ENCODE measurements around the gene FERMT1.
A peak's percentile ranks its signal among the peaks of the same experiment; 100 is the strongest.

FERMT1 gene, protein sequence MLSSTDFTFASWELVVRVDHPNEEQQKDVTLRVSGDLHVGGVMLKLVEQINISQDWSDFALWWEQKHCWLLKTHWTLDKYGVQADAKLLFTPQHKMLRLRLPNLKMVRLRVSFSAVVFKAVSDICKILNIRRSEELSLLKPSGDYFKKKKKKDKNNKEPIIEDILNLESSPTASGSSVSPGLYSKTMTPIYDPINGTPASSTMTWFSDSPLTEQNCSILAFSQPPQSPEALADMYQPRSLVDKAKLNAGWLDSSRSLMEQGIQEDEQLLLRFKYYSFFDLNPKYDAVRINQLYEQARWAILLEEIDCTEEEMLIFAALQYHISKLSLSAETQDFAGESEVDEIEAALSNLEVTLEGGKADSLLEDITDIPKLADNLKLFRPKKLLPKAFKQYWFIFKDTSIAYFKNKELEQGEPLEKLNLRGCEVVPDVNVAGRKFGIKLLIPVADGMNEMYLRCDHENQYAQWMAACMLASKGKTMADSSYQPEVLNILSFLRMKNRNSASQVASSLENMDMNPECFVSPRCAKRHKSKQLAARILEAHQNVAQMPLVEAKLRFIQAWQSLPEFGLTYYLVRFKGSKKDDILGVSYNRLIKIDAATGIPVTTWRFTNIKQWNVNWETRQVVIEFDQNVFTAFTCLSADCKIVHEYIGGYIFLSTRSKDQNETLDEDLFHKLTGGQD

DNA sequence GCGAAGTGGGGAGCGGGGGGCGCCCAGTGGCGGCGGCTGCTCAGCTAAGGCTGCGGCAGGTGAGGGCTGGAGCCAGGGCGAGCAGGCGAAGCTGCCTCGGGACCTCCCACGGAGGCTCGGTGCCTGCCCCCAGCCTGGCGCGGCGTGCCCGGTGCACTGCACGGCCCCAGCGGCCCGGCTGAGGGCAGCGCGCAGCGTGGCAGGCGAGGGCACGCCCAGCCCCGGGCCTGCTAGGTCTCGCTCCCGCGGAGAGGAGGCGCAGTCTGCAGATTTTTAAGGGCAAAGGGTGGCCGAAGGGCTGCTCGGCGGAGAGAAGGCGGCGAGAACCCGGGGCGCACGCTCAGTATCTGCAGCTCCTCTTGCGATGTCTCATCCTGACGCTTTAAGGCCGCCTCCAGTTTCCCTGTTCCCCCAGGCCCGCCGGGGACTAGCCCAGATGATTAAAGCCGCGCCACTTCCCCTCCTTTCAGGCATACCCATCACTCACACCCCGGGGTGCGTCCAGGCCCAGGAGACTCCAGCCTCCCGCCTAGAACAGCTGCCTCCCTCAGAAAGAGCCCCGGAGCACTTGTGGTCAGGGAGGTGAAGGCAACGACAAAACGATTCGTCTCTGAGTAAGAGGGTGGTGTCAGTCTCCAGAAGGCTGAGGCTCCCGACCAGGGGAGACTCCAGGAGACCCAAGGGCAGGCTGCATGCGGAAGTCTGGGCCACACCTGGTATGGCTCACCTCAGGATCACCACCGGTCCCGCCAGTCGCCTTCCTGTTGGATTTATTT, at the start of gene FERMT1:
FERMT1 (minus strand) TSS at position 158 of the 776 bp plus-strand sequence. CDS start 3,476 bp downstream, outside the sequence.
- DNase-seq, result peak; percentile 2

DNA sequence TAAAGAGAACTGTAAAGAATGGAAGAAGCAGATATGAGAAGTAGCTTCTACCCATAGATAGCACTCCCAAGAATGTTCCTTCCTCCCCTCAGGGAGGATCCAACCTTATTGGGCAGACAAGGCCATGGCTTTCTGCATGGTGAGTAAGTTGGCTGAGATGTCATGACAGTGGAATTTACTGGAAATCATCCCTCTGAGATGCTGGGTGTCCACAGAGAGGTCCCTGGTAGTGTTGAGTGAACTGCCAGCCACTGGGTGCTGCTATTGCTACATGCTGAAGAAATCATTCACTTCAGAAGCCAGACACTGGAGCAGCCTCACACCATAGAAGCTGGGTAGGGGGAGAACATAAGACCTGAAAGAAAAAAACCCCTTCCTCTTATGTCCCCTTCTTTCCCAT, 46.4 kb upstream of the FERMT1 start:
- no peak for DNase-seq

DNA sequence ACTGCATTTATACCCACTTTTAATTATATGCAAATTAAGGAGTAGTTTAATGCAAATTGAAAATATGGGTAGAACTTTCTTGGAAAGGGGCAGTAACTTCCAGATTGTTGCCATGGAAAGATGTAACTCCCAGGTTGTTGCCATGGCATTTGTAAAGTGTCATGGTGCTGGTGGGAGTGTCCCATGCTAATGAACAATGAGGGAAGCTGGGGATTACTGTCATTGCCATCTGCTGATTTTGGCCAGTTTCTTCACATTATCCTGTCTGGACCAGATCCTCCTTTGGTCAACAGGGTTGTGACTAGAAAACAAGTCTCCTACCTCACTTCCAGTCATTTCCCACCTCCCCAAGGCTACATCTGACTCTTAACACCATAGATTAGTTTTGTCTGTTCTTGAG, 45.4 kb upstream of the FERMT1 start:
- DNase-seq, result no peak

DNA sequence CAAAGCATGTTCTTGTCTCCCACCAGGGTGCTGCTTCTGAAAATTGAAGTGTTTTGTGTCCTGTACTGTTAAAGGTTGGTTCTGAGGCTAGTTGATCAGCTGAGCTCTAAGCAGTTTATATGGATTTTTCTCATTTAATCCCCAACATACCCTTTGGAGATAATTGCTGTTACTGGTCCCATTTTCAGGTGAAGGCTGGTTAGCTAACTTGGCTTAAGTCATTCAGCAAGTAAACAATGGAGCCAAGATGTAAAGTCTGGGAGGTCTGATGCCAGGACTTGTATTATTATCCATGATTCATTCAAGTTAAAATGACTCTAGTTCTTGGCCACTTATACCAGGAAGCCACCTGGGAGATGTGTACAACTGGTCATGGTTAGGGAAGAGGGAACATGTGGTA, 42.5 kb upstream of the FERMT1 start:
- DNase-seq, result no peak

DNA sequence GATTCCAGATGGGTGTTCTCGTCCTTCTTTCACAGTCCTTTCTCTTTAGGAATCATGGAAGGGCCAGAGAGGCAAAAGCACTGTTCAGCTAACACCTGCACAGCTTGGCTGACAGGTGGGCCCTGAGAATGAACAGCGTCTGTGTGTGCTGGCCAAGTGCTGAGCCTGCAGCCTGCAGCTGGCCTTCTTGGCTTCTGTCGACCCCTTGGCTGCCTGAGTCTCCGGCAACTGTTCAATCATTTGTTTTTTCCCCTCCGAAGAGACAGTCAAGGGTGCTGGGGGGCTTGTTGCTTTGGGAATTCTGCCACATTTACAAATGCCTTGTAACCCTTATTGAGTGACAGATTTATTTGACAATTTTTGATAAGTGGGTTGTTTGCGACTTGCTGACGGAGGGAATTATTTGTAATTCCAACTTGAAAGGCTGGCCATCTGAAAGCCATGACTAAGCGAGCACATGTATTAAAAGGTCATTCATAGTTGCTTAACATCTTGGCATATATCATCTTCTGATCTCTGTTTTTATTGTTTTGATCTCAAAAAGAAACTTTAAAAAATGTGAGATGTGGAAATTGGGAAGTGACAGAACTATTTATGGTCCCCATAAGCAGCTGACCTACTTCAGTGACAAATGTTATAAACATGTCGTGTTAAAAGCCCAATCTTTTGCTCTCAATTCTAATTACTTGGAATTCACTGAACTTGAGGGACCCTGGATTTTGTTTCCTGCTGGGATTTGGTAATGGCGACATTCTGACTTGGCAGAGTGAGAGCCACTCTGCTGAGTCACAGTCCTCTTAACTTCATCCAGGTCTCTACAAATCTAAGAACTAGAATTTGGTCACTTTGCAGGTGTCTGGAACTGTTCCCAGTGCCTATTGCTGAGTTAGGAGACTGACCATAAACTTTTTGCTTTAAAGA, 41.9 kb upstream of the FERMT1 start:
- DNase-seq, result no peak

DNA sequence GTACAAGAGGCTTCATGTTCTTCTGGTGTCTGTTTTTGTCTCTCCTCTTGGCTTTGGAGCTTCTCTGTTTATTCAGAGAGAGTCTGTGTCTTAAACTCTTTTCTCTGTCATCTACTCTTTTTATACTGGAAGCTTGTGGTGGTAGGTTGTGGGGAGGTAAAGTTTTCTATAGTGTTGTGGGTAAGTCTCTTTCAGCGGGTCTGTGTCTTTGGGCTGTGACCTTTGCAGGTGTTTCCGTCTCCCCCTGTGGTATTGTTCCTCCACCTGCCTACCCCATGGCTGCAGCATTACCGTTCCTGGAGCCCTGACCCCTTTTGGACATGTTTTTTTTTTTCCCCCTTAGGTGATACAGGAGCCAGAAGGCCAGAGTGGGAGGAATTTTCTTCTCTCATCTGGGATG, 37.9 kb upstream of the FERMT1 start:
- no peak for DNase-seq

DNA sequence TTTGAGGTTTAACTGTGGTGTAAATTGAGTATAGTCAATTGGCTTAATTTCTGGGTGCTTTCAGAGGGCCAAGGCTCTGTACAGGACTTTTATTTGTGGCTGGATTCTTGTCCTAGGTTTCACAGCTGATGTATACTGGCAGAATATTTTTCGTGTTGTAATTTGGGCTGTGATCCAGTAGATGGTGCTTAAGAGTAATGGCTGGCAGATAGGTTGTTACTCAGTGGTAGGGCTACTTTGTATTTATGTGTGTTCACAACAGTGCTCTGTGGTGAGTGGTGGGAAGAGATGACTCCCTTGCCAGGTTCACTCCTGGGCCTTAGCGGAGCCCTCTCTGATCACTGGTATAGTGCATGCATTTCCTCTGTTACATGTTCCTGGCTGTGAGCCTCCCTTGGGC, 34.5 kb upstream of the FERMT1 start:
- DNase-seq, result no peak

DNA sequence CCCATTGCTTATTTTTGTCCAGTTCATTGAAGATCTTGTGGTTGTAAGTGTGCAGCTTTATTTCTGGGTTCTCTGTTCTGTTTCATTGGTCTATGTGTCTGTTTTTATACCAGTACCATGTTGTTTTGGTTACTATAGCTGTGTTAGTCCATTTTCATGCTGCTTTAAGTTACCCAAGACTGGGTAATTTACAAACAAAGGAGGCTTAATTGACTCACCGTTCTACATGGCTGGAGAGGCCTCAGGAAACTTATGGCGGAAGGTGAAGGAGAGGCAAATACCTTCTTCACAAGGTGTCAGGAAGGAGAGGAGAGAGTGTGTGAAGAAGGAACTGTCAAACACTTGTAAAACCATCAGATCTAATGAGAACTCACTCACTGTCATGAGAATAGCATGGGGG, 29.9 kb upstream of the FERMT1 start:
- DNase-seq, result no peak

DNA sequence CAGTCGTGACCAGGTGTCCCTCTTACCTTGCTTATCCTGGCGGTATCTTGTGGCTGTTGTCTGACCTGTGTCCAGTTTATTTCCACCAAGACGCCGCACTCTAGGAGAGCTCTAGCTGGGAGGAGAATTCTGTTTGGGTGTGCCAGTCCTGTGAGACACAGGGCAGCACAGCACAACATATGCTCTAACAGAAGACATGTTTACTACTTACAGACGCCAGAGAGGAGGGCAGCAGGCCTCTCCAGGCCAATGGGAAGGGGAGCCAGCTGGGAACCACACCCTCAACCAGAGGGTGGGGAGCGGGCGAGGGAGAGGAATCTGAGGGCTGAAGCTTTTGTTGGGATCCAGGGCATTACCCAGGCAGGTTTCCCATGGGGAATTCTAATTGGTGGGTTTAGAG, 25.2 kb upstream of the FERMT1 start:
- no peak for DNase-seq

DNA sequence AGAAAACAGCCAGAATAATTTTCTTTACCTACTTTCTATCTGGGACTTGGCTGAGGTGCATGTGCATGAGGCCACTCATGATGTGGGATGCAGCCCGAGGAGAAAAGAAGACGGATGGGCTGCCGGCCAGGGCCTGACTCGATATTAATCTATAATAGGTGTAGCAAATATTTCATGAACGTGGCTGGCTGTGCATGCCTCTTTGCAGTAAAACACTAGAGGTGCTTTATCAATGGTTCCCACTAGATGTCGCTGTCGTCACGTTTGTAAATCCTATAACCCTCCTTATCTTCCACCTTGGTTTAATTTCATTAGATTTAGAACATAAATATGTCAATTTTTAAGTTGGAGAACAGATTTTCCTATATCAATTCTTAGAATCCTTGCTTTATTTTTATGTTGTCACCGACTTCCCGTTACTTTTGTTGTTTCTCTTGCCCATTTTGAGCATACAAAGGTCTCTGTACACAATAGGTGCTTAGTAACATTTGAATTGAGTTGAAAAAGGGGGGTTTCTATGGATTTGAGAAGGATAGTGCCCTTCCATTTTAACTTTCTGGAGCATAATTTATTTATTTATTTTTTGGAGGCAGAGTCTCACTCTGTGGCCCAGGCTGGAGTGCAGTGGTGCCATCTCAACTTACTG, 19.6 kb upstream of the FERMT1 start:
- peak; percentile 14 for DNase-seq

DNA sequence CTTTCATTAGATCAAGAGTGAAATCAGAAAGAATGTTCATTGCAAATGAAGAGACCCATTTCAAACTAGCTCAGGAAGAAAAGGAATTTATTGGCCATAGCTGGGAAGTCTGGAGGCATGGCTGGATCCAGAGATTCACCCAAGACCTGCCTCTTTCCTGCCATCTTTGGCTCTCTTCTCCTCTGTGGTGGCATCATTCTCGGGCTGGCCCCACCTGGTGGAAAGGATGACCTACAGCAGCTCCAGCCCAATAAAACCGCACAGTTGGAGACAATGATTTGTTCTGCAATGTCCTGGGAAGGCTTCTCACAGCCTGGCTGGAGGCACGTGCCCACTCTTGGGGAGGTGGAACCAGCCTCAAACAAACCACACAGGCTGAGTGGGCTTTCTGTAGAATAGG, 18.1 kb upstream of the FERMT1 start:
- no peak for DNase-seq

DNA sequence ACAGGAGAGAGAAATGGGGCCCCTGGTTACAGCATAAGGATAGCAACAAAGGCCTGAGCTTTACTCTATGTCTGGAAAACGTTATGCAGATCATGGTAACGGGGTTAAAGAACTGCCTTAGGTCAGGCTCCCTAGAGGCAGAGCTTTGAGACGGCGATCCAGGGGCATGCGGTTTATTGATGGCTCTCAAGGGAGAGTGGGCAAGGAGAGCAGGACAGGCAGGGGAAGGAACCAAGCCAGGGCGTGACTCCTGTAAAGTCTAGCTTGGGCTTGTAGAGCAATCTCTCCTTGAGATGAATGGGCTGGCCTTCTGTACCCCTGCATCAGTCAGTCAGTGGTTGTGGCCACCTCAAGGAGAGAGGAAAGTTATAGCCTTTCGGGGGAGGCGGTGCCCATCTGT, 12.5 kb upstream of the FERMT1 start:
- no peak for DNase-seq

DNA sequence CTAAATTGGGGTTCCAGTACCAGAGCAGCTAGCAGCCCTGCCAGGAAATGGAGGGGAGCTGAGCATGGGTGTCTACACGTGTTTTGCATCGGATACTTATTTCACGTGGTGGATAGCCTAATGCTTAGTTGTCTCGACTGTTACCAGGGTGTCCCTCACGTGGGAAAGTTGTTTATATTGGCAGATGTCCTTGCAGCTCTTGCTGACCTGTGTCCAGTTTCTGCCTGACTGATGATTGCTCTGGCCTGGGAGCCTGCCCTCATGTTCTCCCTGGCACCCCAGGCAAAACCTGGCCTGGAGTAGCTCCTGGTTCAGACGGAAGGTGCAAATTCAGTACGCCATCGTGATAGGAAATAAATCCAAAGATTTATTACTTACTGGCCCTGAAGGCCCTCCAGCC, 11.8 kb upstream of the FERMT1 start:
- DNase-seq, result no peak

DNA sequence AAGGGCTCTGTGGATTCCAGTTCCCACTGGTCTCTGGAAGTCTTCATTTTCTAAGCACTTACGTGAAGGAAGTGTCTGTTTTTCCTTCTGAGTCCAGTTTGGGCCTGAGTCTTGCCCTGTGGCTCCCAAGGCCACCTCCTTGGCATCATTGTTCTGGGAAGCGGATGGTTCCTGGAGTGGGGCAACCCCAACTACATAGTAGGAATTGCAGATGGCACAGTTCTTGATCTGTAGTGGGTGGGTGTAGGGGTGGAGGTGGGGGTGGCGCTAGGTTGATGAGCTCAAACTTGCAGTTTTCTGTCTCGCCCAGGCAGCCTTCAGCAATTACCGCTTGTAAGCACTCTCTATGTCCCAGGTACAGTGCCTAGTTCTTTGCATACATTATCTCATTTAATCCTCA, 7.2 kb upstream of the FERMT1 start:
- DNase-seq, result no peak

DNA sequence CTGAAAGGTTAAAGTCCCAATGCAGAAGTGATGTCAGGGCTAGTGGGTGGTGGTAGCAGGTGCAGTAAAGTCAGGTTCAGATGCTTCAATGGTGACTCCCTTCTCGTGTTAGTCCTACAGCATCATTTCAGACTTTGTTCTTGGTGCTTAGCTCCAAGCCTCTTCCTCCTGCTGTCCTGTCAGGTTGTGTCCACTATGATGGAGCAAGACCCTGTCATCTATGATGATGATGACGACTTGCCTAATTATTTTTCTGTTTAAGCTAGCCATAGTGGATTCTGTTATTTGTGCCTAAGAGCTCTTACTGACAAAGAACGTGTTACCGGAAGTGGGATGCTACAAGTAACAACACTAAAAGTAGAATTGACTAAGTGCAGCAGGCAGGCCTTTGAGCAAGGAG, 5.0 kb upstream of the FERMT1 start:
- no peak for DNase-seq

DNA sequence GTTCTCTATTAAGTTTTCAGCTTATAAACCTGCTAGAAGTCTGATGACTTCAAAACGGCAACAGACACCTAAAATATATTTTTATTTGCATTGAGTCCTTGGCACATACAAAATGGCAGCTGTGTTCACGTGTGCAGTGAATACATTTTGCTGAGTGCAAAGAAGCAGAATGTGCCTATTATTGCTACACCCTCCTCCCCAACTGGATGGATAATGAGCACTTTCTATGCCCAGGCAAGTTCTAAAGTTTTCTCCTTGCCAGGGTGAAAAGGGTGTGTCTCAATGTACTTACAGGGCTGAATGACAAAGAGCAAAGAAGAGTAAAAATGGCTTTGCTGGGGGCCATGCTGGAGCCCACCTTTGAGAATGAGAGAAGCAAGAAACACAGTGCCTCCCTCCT, 4.0 kb upstream of the FERMT1 start:
- no peak for DNase-seq

DNA sequence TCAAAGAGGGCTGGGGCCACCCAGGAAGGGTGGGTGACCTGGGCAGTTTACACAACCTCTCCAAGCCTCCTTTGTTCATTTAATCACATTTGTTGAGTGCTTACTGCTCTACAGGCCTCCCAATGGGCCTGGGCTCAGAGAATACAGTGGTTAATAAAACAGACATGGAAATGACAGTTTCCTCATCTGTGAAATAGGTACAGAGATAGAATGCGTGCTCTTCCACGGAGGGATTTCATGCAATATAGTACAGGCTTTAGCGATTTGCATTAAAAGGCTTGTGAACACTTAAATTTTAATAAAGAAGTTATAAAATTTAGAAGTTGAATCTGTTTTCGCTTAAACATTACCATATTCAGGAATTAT, 802 bp upstream of the FERMT1 start:
- no peak for DNase-seq

DNA sequence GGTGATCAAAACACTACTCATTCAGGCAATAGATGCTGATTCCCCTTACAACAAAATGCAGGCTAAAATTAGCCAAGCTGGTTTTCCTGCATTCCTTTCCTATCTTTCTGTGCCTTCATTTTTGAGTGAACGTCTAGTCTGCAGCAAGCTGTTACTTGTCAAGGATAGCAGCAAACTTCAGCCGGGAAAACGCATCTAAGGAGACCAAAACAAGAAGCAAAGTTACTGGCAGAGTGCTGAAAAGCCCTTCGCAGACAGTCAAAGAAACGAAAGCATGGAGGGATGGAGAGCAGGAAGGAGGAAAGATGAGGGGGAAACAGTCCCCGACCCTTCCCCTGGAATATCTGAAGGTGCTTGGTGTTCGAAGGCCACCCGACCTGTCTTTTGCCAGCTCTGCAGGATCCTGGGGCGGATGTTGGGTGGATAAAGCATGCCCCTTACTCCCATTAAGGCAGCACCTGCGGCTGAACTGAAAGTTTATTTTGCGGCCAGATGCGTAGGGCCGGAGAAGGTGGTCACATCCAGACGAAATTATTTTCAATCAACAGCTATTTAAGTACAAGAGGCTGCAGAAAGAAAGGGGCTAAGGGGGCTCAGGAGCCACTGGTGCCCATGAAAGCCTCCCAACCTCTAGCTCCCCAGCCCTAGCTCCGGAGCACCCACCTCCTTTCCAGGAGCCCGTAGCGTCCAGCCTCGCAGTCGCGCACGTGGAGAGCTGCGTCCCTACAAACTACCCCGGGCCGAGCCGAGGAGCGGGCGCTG, 538 bp downstream of the FERMT1 start:
- no peak for DNase-seq

DNA sequence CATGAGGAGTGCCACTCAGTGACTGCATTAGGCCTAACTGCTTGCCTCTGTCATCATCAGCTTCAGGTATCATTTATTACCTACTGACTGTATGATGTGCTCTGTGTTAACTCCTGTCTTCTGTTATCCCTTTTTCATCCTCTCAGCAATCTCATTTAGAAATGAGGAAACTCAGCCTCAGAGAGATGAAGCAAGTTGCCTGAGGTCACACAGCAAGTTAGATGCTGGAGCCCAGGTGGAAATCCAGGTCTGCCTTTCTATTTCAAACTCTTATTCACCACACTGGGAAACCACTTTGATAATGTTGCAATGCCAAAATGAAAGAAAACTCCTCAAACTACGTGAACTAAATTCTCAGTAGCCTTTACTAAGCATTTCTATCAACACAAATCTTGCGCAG, 1.3 kb downstream of the FERMT1 start:
- DNase-seq, result no peak

DNA sequence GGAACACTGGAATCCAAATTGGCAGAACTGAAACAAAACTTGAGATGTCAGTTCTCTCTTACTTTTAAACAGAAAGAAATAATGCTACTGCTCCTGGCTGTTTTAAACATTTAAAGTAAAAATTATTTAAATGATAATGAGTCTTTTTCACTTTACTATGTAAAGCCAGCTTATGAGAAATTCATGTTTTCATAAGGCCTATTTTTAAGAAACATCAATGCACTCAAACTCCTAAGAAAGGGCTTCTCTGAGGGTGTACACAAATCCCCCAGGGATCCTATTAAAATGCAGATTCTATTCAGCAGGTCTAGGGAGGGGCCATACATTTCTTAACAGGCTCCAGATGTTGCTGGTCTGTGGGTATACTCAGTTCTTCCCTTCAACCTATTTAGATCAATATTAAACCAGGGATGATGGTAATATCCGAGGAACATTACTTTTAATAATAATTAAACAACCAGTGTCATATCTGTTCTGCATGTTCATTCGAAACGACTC, 2.3 kb downstream of the FERMT1 start:
- DNase-seq, result no peak

DNA sequence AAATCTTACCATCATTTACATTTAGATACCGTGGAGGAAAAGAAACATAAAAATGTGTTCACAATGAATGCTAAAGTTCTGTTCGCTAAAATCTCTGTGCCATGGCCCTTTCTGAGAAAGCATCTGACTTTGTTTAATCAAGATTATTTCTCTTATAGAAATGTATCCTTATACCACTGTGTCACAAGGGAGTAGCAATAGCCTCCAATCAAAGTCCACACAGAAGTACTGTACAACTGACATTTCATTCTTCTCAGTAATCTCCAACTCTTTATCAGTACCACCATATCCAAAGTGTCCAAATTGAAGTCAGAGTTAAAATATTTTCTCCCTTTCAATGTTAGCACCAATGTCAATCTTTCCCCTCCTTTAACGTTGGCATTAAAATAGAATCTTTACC, 6.1 kb downstream of the FERMT1 start:
- DNase-seq, result no peak

Data from activated CD4-positive, alpha-beta T cell treated with anti-CD3 and anti-CD28 coated beads, Interleukin-2, amount 50 U/mL, for 1 hour (primary cell).